Measurements from ENCODE around the gene FBXO10.
A peak's percentile ranks its signal among the peaks of the same experiment; 100 is the strongest.
"Not testable (repeated sequence)": the region's sequence is repeated elsewhere in the genome, so short reads cannot be mapped to it uniquely, and the experiment has no call there.

Gene FBXO10

DNA sequence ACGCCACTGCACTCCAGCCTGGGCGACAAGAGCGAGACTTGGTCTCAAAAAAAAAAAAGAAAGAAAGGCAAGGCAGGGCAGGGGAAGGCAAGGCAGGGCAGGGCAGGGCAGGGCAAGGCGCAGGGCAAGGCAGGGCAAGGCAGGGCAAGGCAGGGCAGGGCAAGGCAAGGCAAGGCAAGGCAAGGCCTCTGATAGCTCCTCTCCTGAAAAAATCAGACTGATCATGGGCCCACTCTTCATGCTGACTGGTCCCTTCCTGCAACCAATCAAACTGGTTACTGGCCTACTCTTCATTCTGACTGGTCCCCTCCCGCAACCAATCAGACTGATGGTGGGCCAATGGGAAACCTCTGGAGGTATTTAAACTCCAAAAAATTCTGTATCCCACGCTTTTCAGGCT, 107.6 kb downstream of the FBXO10 start:
- no peak for DNase-seq

DNA sequence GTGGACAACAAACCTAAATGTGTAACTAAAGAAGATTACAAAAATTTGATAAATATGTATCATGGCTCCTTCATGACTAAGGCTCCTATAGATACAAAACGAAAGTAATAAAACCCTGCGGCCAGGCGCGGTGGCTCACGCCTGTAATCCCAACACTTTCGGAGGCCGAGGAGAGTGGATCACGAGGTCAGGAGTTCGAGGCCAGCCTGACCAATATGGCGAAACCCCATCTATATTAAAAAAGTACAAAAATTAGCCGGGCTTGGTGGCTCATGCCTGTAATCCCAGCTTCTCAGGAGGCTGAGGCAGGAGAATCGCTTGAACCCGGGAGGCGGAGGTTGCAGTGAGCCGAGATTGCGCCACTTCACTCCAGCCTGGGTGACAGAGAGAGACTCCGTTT, 108.7 kb downstream of the FBXO10 start:
- not testable (repeated sequence) for DNase-seq

DNA sequence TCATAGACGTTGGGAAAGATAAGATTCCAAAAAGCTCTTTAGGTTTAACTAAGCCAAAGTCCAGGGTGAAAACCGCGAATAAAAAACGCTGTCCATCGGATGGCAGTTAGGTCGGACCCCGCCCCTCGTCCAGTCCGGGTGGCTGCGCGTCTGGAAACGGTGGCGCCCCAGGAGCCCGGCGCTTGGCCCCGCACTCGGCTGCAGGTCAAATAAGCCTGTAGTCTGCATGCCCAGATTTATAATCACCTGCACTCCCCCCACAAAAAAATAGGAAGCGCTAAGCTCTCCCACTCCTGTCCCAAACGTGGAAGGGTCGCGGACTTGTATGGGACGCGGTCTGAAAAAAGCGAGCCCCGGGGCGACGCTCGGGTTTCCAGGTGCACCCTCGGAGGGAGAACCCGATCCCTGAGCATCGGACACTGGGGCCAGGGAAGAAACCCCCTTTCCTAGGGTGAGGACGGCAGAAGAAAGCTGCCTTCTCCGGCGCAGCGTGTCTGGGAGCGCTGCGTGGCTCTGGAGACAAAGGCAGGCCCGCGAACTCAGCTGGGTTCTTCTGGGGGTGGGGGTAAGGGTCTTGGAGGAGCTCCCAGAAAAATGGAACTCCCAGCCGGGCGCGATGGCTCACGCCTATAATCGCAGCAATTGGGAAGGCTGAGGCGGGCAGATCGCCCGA, 110.0 kb downstream of the FBXO10 start:
- DNase-seq, result peak; percentile 89

DNA sequence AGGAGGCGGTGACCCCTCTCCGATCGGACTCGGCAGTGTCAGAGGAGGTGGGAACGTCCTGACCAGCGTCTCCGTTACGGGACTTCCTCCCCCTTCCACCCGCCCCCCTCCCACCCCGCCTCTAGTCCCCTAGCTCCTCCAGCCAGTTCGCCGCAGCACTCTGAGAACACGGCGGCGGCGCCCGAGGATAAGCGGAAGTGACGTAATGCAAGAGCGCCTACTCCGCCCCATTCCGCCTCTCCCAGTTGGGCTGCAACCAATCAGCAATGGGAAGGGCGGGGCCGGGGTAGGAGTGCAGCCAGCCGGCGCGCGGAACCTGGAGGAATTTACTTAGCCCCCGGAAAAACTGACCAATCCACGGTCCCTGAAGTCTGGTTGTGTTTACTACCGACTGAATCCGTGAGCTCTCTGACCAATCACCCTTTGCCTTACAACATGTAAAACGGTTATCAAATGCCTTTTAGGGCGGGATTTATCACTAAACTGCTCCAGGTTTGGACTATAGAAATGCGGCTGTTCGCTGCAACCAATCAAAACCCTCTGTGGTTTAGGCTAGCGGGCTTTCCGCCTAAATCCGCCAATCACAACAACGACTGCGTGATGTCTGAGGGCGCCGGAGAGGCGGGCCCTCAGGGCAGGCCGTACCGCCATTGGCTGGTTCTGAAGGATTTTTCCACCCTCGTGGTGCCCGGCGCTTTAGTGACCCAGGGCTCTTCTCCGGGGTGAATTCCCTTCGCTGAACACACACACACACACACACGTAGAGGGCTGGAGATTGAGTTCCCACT, 110.7 kb downstream of the FBXO10 start, which contains the start of gene ZBTB5:
Gene ZBTB5, minus strand, starts transcription at position 202 of the 788 bp plus-strand sequence. CDS start 22,899 bp downstream, outside the sequence.
- DNase-seq, result peak; percentile 100

DNA sequence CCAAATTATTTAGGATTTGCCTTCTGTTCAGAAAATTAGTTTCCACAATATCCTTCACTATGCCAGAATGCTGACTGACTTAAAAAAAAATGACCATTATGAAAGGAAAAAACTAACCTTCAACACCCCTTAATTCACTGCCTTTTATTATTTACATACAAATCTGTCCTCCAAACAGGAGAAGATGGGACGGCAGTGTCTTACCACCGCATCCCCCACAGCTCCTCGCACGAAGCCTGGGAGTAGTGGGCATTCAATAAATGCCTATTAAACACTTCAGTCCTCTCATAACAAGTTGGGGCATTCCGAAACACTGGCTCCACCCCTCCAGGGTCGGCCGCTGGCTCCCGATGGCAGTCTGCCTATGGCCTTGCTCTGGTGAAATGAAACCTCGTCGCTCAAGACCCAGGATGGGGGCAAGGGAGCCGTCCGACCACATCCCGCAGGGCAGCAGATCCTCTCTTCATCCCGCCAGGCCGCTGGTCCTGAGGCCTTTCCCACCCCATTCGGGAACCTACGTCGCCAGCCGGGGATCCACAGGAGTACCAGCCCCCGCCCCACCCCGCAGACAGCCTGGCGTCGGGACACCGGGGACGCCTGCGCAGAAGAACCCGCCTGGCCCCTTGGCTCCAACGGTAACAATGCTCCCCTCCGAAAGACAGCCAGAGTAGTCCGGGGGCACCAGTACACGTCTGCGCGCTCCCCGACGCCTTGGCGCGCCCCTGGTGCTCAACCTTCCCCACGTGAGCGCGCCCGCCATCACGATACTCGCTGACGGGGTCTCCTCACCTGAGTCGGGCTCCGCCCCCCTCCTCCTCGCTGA, 111.5 kb downstream of the FBXO10 start:
- DNase-seq, result peak; percentile 64

GRCh38 chr9:37464006-37464405, 112.2 kb downstream of the FBXO10 start:
- DNase-seq, result no peak

All from fibroblast of skin of right biceps (primary cell).